Measurements from ENCODE around the gene CACNA1H. TPM values are rescaled to one million over a fixed set of nuclear protein-coding genes. Genes with fewer than 3 reads are reported as not detected.

The CACNA1H gene
- total and polyA plus RNA-seq, 7 donors: 1.8 to 5.9 (median 2.3) TPM

DNA sequence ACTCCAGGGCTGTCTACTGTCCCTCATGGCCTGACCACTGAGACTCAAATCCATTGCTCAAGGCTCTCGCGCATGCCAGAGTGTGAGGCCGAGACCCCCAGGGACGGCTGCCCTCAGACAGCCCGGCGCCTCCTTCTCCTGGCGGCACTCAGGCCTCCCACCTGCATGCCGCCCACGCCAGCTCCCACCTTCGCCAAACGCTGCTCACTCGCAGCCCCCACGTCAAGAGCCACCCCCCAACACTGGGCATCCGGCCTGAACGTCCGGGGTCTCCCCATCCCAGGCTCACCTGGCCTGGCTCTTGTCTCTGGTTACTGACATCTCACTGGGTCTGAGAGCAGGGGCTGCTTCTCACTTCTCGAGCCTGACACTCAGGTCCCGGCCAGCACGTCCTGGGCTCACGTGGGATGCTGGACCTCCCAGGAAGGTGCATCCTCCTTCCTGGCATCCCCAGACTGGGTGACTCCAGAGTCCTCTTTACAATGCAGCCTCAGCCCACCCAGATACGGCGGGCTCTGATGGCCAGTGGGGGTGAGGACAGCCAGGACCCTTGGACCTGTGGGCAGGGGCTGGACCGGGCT lies 12.2 kb upstream of the CACNA1H start:
- Histone ChIP-seq H3K27ac (no peak overlapping the region), H3K4me3 (no peak overlapping the region), H3K36me3 (ENCODE audit: insufficient read depth in 1 of 2, low read depth in 1 of 2) (no peaks in the 10 kb centered on the region), H3K9me3 (no peaks in the 10 kb centered on the region), H3K27me3 (ENCODE audit: insufficient read depth in 3 of 3, low read length in 2 of 3) (peaks cover 0 to 84% (median 11%) of the 10 kb centered on the region in 3 donors), H3K4me1 (no peaks in the 10 kb centered on the region)
- ATAC-seq (no peak), DNase-seq (no peak)
- TF ChIP-seq, protein P1, sequence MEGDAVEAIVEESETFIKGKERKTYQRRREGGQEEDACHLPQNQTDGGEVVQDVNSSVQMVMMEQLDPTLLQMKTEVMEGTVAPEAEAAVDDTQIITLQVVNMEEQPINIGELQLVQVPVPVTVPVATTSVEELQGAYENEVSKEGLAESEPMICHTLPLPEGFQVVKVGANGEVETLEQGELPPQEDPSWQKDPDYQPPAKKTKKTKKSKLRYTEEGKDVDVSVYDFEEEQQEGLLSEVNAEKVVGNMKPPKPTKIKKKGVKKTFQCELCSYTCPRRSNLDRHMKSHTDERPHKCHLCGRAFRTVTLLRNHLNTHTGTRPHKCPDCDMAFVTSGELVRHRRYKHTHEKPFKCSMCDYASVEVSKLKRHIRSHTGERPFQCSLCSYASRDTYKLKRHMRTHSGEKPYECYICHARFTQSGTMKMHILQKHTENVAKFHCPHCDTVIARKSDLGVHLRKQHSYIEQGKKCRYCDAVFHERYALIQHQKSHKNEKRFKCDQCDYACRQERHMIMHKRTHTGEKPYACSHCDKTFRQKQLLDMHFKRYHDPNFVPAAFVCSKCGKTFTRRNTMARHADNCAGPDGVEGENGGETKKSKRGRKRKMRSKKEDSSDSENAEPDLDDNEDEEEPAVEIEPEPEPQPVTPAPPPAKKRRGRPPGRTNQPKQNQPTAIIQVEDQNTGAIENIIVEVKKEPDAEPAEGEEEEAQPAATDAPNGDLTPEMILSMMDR (IDR thresholded peaks at IDR 0.05): no peak
- WGBS, 3 donors: 74 to 81% (median 75%) methylated on average over 21 to 23 of the region's 23 CpGs
- intact Hi-C loops (cut with DNase I): no loop called here

DNA sequence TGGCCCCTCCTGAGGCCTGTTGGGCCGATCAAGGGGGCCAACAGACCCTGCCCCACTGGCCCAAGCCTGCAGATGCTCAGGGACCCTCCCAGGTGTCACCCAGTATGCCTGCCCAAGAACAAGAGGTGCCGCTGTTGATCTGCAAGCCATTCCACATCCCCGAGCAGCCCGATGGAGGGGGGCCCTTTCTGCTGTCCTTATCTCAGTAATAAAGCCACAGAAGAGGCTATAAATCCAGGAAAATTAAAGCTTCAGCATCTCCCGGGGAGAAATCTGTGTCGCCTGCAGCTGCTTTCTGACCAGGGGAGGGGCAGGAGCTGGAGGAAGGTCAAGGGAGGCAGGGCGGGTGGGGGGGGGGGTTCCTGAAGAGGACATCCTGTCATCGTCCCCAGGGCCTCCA lies 11.7 kb upstream of the CACNA1H start:
- H3K4me1 ChIP-seq: no peaks in the 10 kb centered on the region
- H3K27me3 ChIP-seq (ENCODE audit: insufficient read depth in 3 of 3, low read length in 2 of 3): peaks cover 0 to 86% (median 13%) of the 10 kb centered on the region in 3 donors
- no peaks in the 10 kb centered on the region for H3K9me3 ChIP-seq
- no peak overlapping the region for H3K4me3 ChIP-seq
- TF ChIP-seq, protein P1 (IDR thresholded peaks at IDR 0.05): no peak
- ATAC-seq: no peak
- WGBS, 3 donors: 35 to 40% (median 39%) methylated on average over 7 to 8 of the region's 8 CpGs
- no peak for DNase-seq
- intact Hi-C loops (cut with DNase I): no loop called here
- H3K27ac ChIP-seq: no peak overlapping the region
- H3K36me3 ChIP-seq (ENCODE audit: insufficient read depth in 1 of 2, low read depth in 1 of 2): no peaks in the 10 kb centered on the region

DNA sequence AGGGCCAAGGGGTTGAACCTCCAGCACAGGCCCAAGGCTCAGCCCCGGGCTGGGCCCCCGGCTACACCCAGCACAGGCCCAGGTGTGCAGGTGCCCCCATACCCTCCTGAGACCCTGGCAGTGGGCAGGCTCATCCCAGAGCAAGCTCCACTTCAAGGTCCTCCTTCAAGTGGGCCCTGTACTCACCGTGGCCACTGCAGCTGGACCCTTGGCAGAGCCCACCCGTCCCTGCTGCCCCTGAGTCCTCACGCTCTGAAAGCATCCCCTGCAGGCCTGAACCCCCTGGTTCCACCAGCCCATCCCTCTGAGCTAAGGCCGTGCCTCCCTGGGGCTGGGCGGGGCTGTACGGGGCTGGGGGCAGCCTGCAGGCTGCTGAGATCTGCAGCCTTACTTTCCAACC lies 11.2 kb upstream of the CACNA1H start:
- intact Hi-C loops (cut with DNase I): no loop called here
- no peak for DNase-seq
- no peak overlapping the region for H3K4me3 ChIP-seq
- H3K4me1 ChIP-seq: no peaks in the 10 kb centered on the region
- 63 to 69% (median 66%) methylated on average over 8 of the region's 8 CpGs for WGBS, 3 donors
- no peak overlapping the region for H3K27ac ChIP-seq
- no peaks in the 10 kb centered on the region for H3K9me3 ChIP-seq
- peaks cover 0 to 86% (median 13%) of the 10 kb centered on the region in 3 donors for H3K27me3 ChIP-seq (ENCODE audit: insufficient read depth in 3 of 3, low read length in 2 of 3)
- TF ChIP-seq, protein P1 (IDR thresholded peaks at IDR 0.05): no peak
- no peak for ATAC-seq
- H3K36me3 ChIP-seq (ENCODE audit: insufficient read depth in 1 of 2, low read depth in 1 of 2): no peaks in the 10 kb centered on the region

DNA sequence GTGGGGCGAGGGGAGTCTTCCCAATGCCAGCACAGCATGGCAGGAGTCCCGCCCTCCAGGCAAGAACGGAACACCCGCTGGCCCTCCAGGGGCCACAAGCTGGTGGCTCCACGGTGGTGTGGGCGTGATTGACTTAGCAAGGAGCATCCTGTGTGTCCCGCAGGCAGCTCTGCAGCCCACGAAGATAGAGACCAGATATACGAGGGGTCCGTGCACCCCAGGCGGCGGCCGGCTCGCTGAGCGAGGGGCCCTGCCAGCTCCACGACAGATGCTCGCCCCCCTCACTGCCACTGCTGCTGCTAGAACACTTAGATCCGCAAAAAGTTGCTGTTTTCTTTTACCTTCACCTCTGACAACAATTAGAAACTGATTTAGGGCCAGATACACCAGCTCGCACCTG lies 10.0 kb upstream of the CACNA1H start:
- TF ChIP-seq, protein P1 (IDR thresholded peaks at IDR 0.05): no peak
- intact Hi-C loops (cut with DNase I): no loop called here
- no peaks in the 10 kb centered on the region for H3K4me1 ChIP-seq
- no peaks in the 10 kb centered on the region for H3K9me3 ChIP-seq
- 68 to 77% (median 71%) methylated on average over 19 of the region's 19 CpGs for WGBS, 3 donors
- peaks cover 0 to 85% (median 13%) of the 10 kb centered on the region in 3 donors for H3K27me3 ChIP-seq (ENCODE audit: insufficient read depth in 3 of 3, low read length in 2 of 3)
- no peak overlapping the region for H3K4me3 ChIP-seq
- no peak overlapping the region for H3K27ac ChIP-seq
- no peak for DNase-seq
- ATAC-seq: no peak
- no peaks in the 10 kb centered on the region for H3K36me3 ChIP-seq (ENCODE audit: insufficient read depth in 1 of 2, low read depth in 1 of 2)
